ENCODE measurements around the gene LEFTY2.

Gene LEFTY2

GRCh38 chr1:225903623-225904022 lies 37.4 kb downstream of the LEFTY2 start:
- no peak overlapping the region for H3K4me3 ChIP-seq (ENCODE audit: low read depth, low read length)
- ChIA-PET CTCF (interaction anchor here (0.8 kb wide), 1 partner anchor 218 kb away, joined by 3 read pairs; no protein-coding TSS in a partner anchor), POLR2A (interaction anchor here (0.7 to 1.0 kb wide), 2 partner anchors 20 to 96 kb away, joined by 3 read pairs; partner anchors contain the start of gene SDE2)
- H3K9me3 ChIP-seq (ENCODE audit: control insufficient read depth, insufficient read depth, low read depth, low read length): no peaks in the 10 kb centered on the region
- H3K4me1 ChIP-seq (ENCODE audit: control insufficient read depth, insufficient read depth, low read length): no peaks in the 10 kb centered on the region
- no peak overlapping the region for H3K27ac ChIP-seq (ENCODE audit: extremely low read depth, low read depth, low read length)
- TF ChIP-seq ZNF623 (tag by site-specific recombination; IDR thresholded peaks at IDR 0.05) (peak; percentile 99), ZNF580 (tag by site-specific recombination; IDR thresholded peaks at IDR 0.05) (0 out of 2 replicates have a peak, but pooled peaks have one; percentile 27), ZNF280D (tag by site-specific recombination; IDR thresholded peaks at IDR 0.05) (no peak), ZNF518A (tag by site-specific recombination; conservative IDR thresholded peaks at IDR 0.05; ENCODE audit: low read depth) (no peak), ZNF549 (tag by site-specific recombination; IDR thresholded peaks at IDR 0.05) (no peak), ZNF596 (tag by site-specific recombination; IDR thresholded peaks at IDR 0.05) (no peak)
- H3K36me3 ChIP-seq (ENCODE audit: control insufficient read depth in 2 of 2, insufficient read depth in 1 of 2, low read length in 2 of 2): no peaks in the 10 kb centered on the region

- TF ChIP-seq ZNF837 (tag by site-specific recombination; IDR thresholded peaks at IDR 0.05) (no peak), KLF9 (tag by site-specific recombination; IDR thresholded peaks at IDR 0.05; ENCODE audit: low read depth) (no peak), ZNF132 (tag by site-specific recombination; IDR thresholded peaks at IDR 0.05; ENCODE audit: borderline replicate concordance) (no peak), HIC1 (tag by site-specific recombination; IDR thresholded peaks at IDR 0.05) (0 out of 2 replicates have a peak, but pooled peaks have one; percentile 19), ZFHX2 (tag by site-specific recombination; conservative IDR thresholded peaks at IDR 0.05) (peak; percentile 24; the same call in 1 of the 2 replicates), GLIS2 (tag by site-specific recombination; IDR thresholded peaks at IDR 0.05) (peak; percentile 17; the same call in 1 of the 2 replicates), ZNF416 (tag by site-specific recombination; IDR thresholded peaks at IDR 0.05) (no peak), PRDM6 (tag by site-specific recombination; IDR thresholded peaks at IDR 0.05) (no peak), EGR2 (tag by site-specific recombination; IDR thresholded peaks at IDR 0.05; ENCODE audit: low read depth) (0 out of 2 replicates have a peak, but pooled peaks have one; percentile 21)
- ChIA-PET CTCF (interaction anchor here (3.0 kb wide), 1 partner anchor 12 kb away, joined by 21 read pairs; no protein-coding TSS in a partner anchor), POLR2A (no interaction called here)
These were observed 41.7 kb downstream of the LEFTY2 start for GRCh38 chr1:225899044-225899925.

More at GRCh38 chr1:225899044-225899925, 41.7 kb downstream of the LEFTY2 start:
- Histone ChIP-seq H3K4me1 (ENCODE audit: control insufficient read depth, insufficient read depth, low read length) (no peaks in the 10 kb centered on the region; the same call in 1 of the 2 replicates), H3K4me3 (ENCODE audit: low read depth, low read length) (no peak overlapping the region), H3K27ac (ENCODE audit: extremely low read depth, low read depth, low read length) (no peak overlapping the region), H3K36me3 (ENCODE audit: control insufficient read depth in 2 of 2, insufficient read depth in 1 of 2, low read length in 2 of 2) (no peaks in the 10 kb centered on the region), H3K9me3 (ENCODE audit: control insufficient read depth, insufficient read depth, low read depth, low read length) (no peaks in the 10 kb centered on the region)

All from HEK293 (cell line).